ENCODE measurements around the gene EPN1. TPM values are rescaled to one million over a fixed set of nuclear protein-coding genes. Genes with fewer than 3 reads are reported as not detected.

The EPN1 gene
- total RNA-seq, 4 donors from 2014 or later: 121 to 242 (median 185) TPM

DNA sequence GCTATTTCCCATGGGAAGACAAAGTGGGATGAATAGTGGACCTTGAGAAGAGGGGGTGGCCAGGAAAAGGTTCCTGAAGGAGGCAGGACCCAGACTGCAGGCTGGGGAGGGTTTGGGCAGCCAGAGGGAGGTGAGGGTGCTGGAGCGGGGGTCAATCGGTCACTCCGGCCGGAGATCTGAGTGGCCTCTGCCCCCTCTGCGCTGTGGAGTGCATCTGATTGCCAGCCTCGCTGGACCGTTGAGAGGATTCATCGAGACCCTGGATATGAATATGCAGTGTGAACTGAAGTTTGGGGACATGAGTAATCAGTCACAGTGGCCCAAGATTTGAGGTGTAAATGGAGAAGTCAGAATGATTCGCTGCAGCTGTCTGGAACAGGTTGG, 39.7 kb upstream of the EPN1 start:
- intact Hi-C loops (cut with DNase I; ENCODE audit: low total_unique reads) (no loop called here), in situ Hi-C loops (cut with MboI; ENCODE audit: low pct_ligation_motif_present in 1 of 4, low pct_unique_long_range_greater_than_20kb in 1 of 4, low sequenced_read_pairs in 3 of 4) (no loop called here)
- Histone ChIP-seq H3K4me1 (peaks cover 20 to 53% (median 27%) of the 10 kb centered on the region in 4 donors), H3K9me3 (no peaks in the 10 kb centered on the region), H3K4me3 (peak overlapping the region; percentile 57 to 95 (median 88)), H3K27me3 (no peaks in the 10 kb centered on the region), H3K27ac (peak overlapping the region; percentile 87 to 99 (median 97)), H3K36me3 (no peaks in the 10 kb centered on the region)
- TF ChIP-seq, protein P1, sequence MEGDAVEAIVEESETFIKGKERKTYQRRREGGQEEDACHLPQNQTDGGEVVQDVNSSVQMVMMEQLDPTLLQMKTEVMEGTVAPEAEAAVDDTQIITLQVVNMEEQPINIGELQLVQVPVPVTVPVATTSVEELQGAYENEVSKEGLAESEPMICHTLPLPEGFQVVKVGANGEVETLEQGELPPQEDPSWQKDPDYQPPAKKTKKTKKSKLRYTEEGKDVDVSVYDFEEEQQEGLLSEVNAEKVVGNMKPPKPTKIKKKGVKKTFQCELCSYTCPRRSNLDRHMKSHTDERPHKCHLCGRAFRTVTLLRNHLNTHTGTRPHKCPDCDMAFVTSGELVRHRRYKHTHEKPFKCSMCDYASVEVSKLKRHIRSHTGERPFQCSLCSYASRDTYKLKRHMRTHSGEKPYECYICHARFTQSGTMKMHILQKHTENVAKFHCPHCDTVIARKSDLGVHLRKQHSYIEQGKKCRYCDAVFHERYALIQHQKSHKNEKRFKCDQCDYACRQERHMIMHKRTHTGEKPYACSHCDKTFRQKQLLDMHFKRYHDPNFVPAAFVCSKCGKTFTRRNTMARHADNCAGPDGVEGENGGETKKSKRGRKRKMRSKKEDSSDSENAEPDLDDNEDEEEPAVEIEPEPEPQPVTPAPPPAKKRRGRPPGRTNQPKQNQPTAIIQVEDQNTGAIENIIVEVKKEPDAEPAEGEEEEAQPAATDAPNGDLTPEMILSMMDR (IDR thresholded peaks at IDR 0.05): no peak
- TF ChIP-seq EP300 (IDR thresholded peaks at IDR 0.05; ENCODE audit: low read depth) (no peak), POLR2AphosphoS5 (IDR thresholded peaks at IDR 0.05) (no peak), POLR2A (IDR thresholded peaks at IDR 0.05) (no peak)
- 0 to 8% methylated on average over 7 to 9 of the region's 9 CpGs for WGBS, 2 donors (ENCODE audit: low coverage in 1 of 2)
- no peak for DNase-seq

GRCh38 chr19:55635856-55636440, 39.1 kb upstream of the EPN1 start:
- no peaks in the 10 kb centered on the region for H3K36me3 ChIP-seq
- no peak for DNase-seq
- no peak for TF ChIP-seq POLR2A (IDR thresholded peaks at IDR 0.05)
- TF ChIP-seq EP300 (IDR thresholded peaks at IDR 0.05; ENCODE audit: low read depth): no peak
- TF ChIP-seq, protein P1 (IDR thresholded peaks at IDR 0.05): no peak
- TF ChIP-seq POLR2AphosphoS5 (IDR thresholded peaks at IDR 0.05): no peak
- in situ Hi-C loops (cut with MboI; ENCODE audit: low pct_ligation_motif_present in 1 of 4, low pct_unique_long_range_greater_than_20kb in 1 of 4, low sequenced_read_pairs in 3 of 4) (no loop called here), intact Hi-C loops (cut with DNase I; ENCODE audit: low total_unique reads) (no loop called here)
- H3K4me3 ChIP-seq: peak overlapping the region; percentile 57 to 95 (median 88)
- H3K4me1 ChIP-seq: peaks cover 22 to 56% (median 29%) of the 10 kb centered on the region in 4 donors
- WGBS, 2 donors (ENCODE audit: low coverage in 1 of 2): 57 to 60% methylated on average over 6 to 7 of the region's 7 CpGs
- no peaks in the 10 kb centered on the region for H3K9me3 ChIP-seq
- H3K27me3 ChIP-seq: no peaks in the 10 kb centered on the region
- peak overlapping the region; percentile 87 to 99 (median 97) for H3K27ac ChIP-seq

DNA sequence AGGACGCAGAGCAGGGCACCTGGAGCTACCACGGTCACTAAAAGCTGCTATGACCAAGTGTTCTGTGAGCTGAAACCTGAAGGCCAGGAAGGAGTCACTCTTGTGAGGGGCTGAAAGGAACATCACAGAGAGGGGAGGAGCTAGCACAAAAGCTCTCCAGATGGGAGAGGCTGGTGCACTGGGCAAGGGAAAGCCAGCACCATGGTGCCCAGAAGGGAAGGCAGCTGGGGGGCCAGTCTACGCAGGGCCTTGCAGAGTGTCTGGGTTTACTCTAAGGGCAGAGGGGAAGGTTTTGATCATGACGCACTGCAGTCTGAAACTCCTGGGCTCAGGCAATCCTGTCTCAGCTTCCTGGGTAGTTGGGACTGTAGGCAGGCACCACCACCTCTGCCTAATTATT, 38.3 kb upstream of the EPN1 start:
- DNase-seq: no peak
- TF ChIP-seq POLR2A (IDR thresholded peaks at IDR 0.05) (no peak), EP300 (IDR thresholded peaks at IDR 0.05; ENCODE audit: low read depth) (no peak), POLR2AphosphoS5 (IDR thresholded peaks at IDR 0.05) (no peak)
- TF ChIP-seq, protein P1 (IDR thresholded peaks at IDR 0.05): no peak
- no peaks in the 10 kb centered on the region for H3K36me3 ChIP-seq

DNA sequence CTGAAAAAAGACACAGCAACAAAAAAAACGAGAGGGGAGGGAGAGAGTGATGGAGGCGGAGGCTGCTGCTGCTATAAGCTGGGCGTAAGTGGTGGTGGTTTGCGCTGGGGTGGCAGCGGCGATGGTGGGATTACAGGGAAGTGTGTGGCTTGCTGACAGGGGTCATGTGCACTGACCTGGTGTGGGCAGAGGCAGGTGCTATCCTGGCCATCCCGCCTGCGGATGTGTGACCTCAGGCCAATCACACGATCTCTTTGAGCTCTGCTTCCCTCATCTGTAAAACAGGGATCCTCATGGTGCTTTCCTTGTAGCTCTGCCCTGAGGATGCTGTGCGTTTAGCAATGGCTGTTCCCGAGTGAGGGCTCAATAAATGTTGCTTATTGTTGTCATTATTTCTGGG, 37.5 kb upstream of the EPN1 start:
- 83 to 93% methylated on average over 3 to 11 of the region's 11 CpGs for WGBS, 2 donors (ENCODE audit: low coverage in 1 of 2)
- H3K27ac ChIP-seq: no peak overlapping the region
- TF ChIP-seq, protein P1 (IDR thresholded peaks at IDR 0.05): no peak
- TF ChIP-seq POLR2A (IDR thresholded peaks at IDR 0.05): no peak
- no peak for TF ChIP-seq EP300 (IDR thresholded peaks at IDR 0.05; ENCODE audit: low read depth)
- TF ChIP-seq POLR2AphosphoS5 (IDR thresholded peaks at IDR 0.05): no peak

More for the DNA sequence above, 38.3 kb upstream of the EPN1 start:
- WGBS, 2 donors (ENCODE audit: low coverage in 1 of 2): 88% methylated on average over 4 of the region's 4 CpGs; no CpG with 5 or more reads in 1 of the 2 donors
- no peaks in the 10 kb centered on the region for H3K9me3 ChIP-seq
- intact Hi-C loops (cut with DNase I; ENCODE audit: low total_unique reads): no loop called here
- no peaks in the 10 kb centered on the region for H3K27me3 ChIP-seq
- peaks cover 22 to 58% (median 31%) of the 10 kb centered on the region in 4 donors for H3K4me1 ChIP-seq
- in situ Hi-C loops (cut with MboI; ENCODE audit: low pct_ligation_motif_present in 1 of 4, low pct_unique_long_range_greater_than_20kb in 1 of 4, low sequenced_read_pairs in 3 of 4): no loop called here
- H3K27ac ChIP-seq: peak overlapping the region in 1 of 4 donors; percentile 99
- peak overlapping the region in 1 of 4 donors; percentile 95 for H3K4me3 ChIP-seq

More for the DNA sequence above, 37.5 kb upstream of the EPN1 start:
- H3K4me3 ChIP-seq: no peak overlapping the region
- no peaks in the 10 kb centered on the region for H3K36me3 ChIP-seq
- in situ Hi-C loops (cut with MboI; ENCODE audit: low pct_ligation_motif_present in 1 of 4, low pct_unique_long_range_greater_than_20kb in 1 of 4, low sequenced_read_pairs in 3 of 4) (no loop called here), intact Hi-C loops (cut with DNase I; ENCODE audit: low total_unique reads) (no loop called here)
- DNase-seq: no peak
- H3K27me3 ChIP-seq: no peaks in the 10 kb centered on the region
- H3K4me1 ChIP-seq: peaks cover 22 to 61% (median 40%) of the 10 kb centered on the region in 4 donors
- H3K9me3 ChIP-seq: no peaks in the 10 kb centered on the region

Data from transverse colon (tissue), 4 donors.